Stimulated activated CD8-positive, alpha-beta memory T cell treated with anti-CD3 and anti-CD28 coated beads, Interleukin-15, amount 100 ng/mL, for 1 hour (primary cell): ENCODE results near the gene RAET1E.
"Not testable (repeated sequence)": the region's sequence is repeated elsewhere in the genome, so short reads cannot be mapped to it uniquely, and the experiment has no call there.

Experiments used
- DNase-seq: peaks from one replicate; pipeline ENCODE4 v3.0.0-alpha.2; 2020; ENCODE audit warnings: low read depth

RAET1E gene

GRCh38 chr6:149861603-149862423 is 36.1 kb downstream of the RAET1E start:
- DNase-seq, result no peak

- DNase-seq, result no peak
Measured at GRCh38 chr6:149860834-149861602, 36.9 kb downstream of the RAET1E start.

GRCh38 chr6:149860513-149860833 is 37.4 kb downstream of the RAET1E start:
- DNase-seq, result no peak

GRCh38 chr6:149859938-149860337 is 38.0 kb downstream of the RAET1E start:
- DNase-seq, result no peak

- DNase-seq, result no peak
Measured at GRCh38 chr6:149859368-149859767, 38.5 kb downstream of the RAET1E start.

DNA sequence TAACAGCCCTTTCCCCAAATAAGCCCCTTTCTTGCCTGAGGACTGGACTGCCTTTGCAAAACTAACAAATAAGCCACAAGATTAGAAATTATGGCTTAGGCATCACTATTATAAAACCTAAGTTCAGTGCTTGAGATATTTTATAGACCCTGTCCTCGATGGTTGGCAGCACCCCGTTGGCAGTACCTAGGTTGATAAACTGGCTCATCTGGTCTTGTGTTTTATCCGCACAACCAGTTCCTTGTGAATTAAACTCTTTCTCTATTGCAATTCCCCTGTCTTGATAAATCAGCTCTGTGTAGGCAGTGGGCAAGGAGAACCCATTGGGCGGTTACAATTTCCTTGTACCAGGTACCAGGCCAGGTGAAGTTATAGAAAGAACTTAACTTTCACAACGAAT is 40.4 kb downstream of the RAET1E start:
- DNase-seq, result no peak

DNA sequence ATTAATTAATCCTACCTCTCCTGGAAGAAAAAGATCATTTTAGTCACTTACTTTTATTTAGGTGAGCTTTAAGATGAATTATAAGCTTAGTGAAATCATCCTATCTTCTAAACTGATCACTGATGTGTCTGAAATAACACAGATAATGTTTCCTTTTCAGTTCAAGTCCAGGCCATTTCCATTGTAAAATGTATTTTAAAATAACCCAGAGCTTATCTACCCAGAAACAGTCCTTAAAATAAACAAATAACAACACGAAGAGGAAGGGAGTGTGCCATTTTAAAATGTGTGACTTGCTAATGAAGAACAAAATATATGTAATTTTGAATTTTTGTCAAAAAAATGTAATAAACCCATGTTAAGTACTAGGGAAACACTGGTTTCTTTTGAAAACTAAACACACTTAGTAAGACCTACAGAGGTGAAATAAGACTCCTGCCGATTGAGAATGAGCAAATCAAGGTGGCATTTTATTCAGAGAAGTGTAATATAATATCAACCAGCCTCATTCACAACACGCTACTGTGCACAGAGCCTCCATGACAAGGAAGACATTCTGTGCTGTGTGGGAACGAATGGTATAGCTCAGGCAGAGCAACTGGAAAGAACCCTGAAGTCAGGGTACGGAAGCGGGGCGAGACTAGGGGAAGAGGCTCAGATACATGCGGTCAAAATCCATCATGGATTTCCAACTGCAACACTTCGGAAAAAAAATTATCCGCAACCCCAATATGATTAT is 41.5 kb downstream of the RAET1E start:
- no peak for DNase-seq

GRCh38 chr6:149855741-149856140 is 42.2 kb downstream of the RAET1E start:
- no peak for DNase-seq

DNA sequence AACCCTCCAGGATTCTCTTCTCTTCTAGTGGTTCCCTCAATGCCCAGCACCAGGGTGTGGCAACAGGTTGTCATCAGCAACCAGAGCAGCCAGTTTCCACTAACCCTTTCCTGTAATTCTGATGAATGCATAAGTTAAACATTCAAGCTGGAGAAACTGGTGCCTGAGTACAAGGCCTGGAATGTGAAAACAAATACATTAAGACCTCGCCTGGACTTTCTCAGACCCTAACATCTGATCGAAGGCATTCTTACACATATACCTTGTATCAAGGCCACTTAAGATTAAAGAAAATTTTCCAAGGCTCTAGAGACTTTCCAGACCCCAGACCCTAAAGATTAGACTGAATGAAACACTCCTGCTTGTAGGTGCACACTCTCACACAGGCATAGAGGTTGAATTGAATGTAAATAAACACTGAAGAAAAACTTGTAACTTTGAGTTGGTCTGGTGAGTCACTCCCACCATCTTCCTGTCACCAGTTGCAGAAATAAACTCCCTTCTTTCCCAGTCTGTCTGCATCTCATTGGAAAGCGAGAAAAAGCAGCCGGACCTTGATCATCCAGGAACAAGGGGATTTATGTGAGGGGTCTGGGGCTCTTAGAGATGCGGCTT is 42.8 kb downstream of the RAET1E start:
- no peak for DNase-seq

- no peak for DNase-seq
Measured at GRCh38 chr6:149854532-149854931, 43.4 kb downstream of the RAET1E start.

- not testable (repeated sequence) for DNase-seq
Measured at GRCh38 chr6:149854017-149854416, 43.9 kb downstream of the RAET1E start.

- no peak for DNase-seq
Measured at GRCh38 chr6:149852881-149853280, 45.0 kb downstream of the RAET1E start.

DNA sequence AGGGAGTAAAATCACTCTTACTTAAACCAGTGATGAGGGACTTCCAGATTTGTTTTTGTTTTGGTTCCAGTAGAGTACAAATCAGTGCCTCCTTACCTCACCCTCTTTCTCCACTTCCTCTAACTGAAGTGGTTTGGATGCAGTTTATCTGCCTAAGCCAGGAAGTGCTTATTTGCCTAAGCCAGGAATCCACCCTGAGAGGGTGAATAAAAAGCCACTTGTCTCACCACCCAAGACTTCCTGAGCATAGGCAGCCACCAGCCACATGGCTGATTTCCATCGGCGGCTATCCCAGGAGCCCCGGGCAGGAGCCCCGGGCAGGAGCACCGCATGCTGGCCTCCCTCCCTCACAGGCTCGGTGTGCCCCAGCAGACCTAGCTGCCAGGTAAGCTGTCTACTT is 45.7 kb downstream of the RAET1E start:
- no peak for DNase-seq

GRCh38 chr6:149851461-149852110 is 46.3 kb downstream of the RAET1E start:
- DNase-seq, result no peak

- DNase-seq, result not testable (repeated sequence)
Measured at GRCh38 chr6:149848343-149848742, 49.6 kb downstream of the RAET1E start.
